GM12878 (cell line): ENCODE data around the gene AKNA. TPM values are rescaled to one million over a fixed set of nuclear protein-coding genes. Genes with fewer than 3 reads are reported as not detected.
A peak's percentile ranks its signal among the peaks of the same experiment; 100 is the strongest.

Experiments
- ATAC-seq: fragments of 200-7000 bp; cut with Tn5 transposase; 3 replicates; pipeline ENCODE4 v1.9.1; 2020; ENCODE audit warnings: mild to moderate bottlenecking, moderate library complexity
- BruUV-seq: library from RNA; stranded (reverse); fragments of 400-500 nt; replicated peaks from 2 replicates; lab custom pipeline; 2021; lab: Mats Ljungman, UMichigan
- CTCF ChIA-PET: fragments of 300-600 bp; sonication (Branson Sonifier 250); formaldehyde crosslinking; extraction: SDS; loops from one replicate; lab custom pipeline; 2021; ENCODE audit warnings: inconsistent platforms; lab: Yijun Ruan, JAX
- POLR2A ChIA-PET: fragments of 350-600 bp; formaldehyde crosslinking; extraction: SDS; loops from one replicate; lab custom pipeline; 2021; ENCODE audit warnings: inconsistent platforms; lab: Charles Lee
- RAD21 ChIA-PET: fragments of 300-600 bp; sonication (Branson Sonifier 250); formaldehyde crosslinking; loops from one replicate; lab custom pipeline; 2023; ENCODE audit warnings: antibody characterized with exemption; ENCODE audit not compliant: unreplicated experiment; lab: Charles Lee
- SMC1A ChIA-PET: fragments of 300-600 bp; sonication (Branson Sonifier 250); formaldehyde crosslinking; loops from one replicate; lab custom pipeline; 2023; ENCODE audit not compliant: unreplicated experiment, uncharacterized antibody; lab: Charles Lee
- DNase-seq: peaks from one replicate; pipeline ENCODE4 v3.0.0-alpha.2; 2011; ENCODE audit warnings: low read depth, low spot score
- FAIRE-seq: peaks from 3 replicates; lab custom pipeline; 2011; peaks lifted over from hg19 to GRCh38; lab: Jason Lieb, UNC
- H2AFZ ChIP-seq: 2 replicates; pipeline ENCODE4 v1.6.0; 2011; ENCODE audit warnings: low read depth, low read length, control low read depth; ENCODE audit not compliant: control insufficient read depth
- H3K27ac ChIP-seq: 2 replicates; pipeline ENCODE4 v1.5.1; 2011; ENCODE audit warnings: control low read depth; ENCODE audit not compliant: control insufficient read depth, insufficient read depth
- H3K27me3 ChIP-seq, 2 experiments: replicated peaks in 1 of 2; 2 replicates each; pipeline versions ENCODE4 v1.6.0 to v1.6.1; 2011; ENCODE audit warnings: low read length in 1 of 2; ENCODE audit not compliant: control insufficient read depth in 2 of 2, insufficient read depth in 2 of 2
- H3K36me3 ChIP-seq, 2 experiments: 2 replicates each; pipeline ENCODE4 v1.5.1; 2011; ENCODE audit warnings: low read length in 1 of 2; ENCODE audit not compliant: control insufficient read depth in 2 of 2, insufficient read depth in 2 of 2
- H3K4me1 ChIP-seq: 2 replicates; pipeline ENCODE4 v1.6.1; 2011; ENCODE audit warnings: mild to moderate bottlenecking, low read length, moderate library complexity, mixed read lengths; ENCODE audit not compliant: control insufficient read depth, insufficient read depth
- H3K4me2 ChIP-seq: 2 replicates; pipeline ENCODE4 v1.6.0; 2011; ENCODE audit warnings: control low read depth; ENCODE audit not compliant: control insufficient read depth, insufficient read depth
- H3K4me3 ChIP-seq: fragments of 200-600 bp; sonication (generic); 2 replicates; pipeline ENCODE4 v1.5.1; 2016
- H3K79me2 ChIP-seq: 2 replicates; pipeline ENCODE4 v1.6.0; 2011; ENCODE audit warnings: low read length; ENCODE audit not compliant: control insufficient read depth, insufficient read depth
- H3K9ac ChIP-seq: 2 replicates; pipeline ENCODE4 v1.8.0; 2011; ENCODE audit warnings: low read length, control low read depth, mixed read lengths; ENCODE audit not compliant: control insufficient read depth, insufficient read depth
- H3K9me3 ChIP-seq: replicated peaks from 3 replicates; pipeline ENCODE4 v1.5.1; 2011; ENCODE audit warnings: mild to moderate bottlenecking, low read length; ENCODE audit not compliant: control insufficient read depth, insufficient read depth
- H4K20me1 ChIP-seq: 2 replicates; pipeline ENCODE4 v1.6.0; 2011; ENCODE audit not compliant: control insufficient read depth, insufficient read depth
- BHLHE40 ChIP-seq, 2 experiments: fragments of 450-650 bp in 1 of 2; IDR thresholded peaks; 2 replicates each; pipeline ENCODE4 v1.6.1; 2011 to 2017; ENCODE audit warnings: low read depth in 2 of 2, borderline replicate concordance in 1 of 2, improper control_type of control experiment in 1 of 2, low read length in 1 of 2, mild to moderate bottlenecking in 1 of 2
- CHD1 ChIP-seq: IDR thresholded peaks from 2 replicates; pipeline ENCODE4 v1.6.1; 2012; ENCODE audit warnings: low read depth, low read length, improper control_type of control experiment
- HDAC2 ChIP-seq: fragments of 200-600 bp; sonication (generic); IDR thresholded peaks from 2 replicates; pipeline ENCODE4 v1.6.1; 2017
- ZNF24 ChIP-seq: fragments of 450-650 bp; IDR thresholded peaks from 2 replicates; pipeline ENCODE4 v1.6.1; 2017; ENCODE audit warnings: antibody characterized with exemption, mild to moderate bottlenecking
- ZNF384 ChIP-seq: IDR thresholded peaks from 2 replicates; pipeline ENCODE4 v1.6.1; 2012; ENCODE audit warnings: low read depth, mild to moderate bottlenecking, low read length, improper control_type of control experiment, borderline replicate concordance
- ZNF622 ChIP-seq: fragments of 450-650 bp; IDR thresholded peaks from 2 replicates; pipeline ENCODE4 v1.6.1; 2017; ENCODE audit warnings: mild to moderate bottlenecking, inconsistent platforms
- WGBS: methylation state at CpG from one replicate; pipeline ENCODE4 v1.1.6; 2016; ENCODE audit warnings: low lambda C conversion rate; ENCODE audit not compliant: insufficient replicate concordance, insufficient coverage; ENCODE audit errors: missing lambda C conversion rate; 5-methylcytosine and 5-hydroxymethylcytosine counted together
- in situ Hi-C: fragments of 300-500 bp; cut with MboI; formaldehyde crosslinking; loops from 9 replicates; pipeline ENCODE4 v1.14.3; 2018; ENCODE audit warnings: mixed read lengths
- intact Hi-C: fragments of 100-400 bp; cut with micrococcal nuclease; formaldehyde crosslinking; loops from one replicate; pipeline ENCODE4 v1.14.2; 2022; ENCODE audit not compliant: unreplicated experiment
- polyA plus RNA-seq, 11 experiments: library from polyadenylated mRNA; depleted of rRNA in 4 of 11; unstranded in 6 of 11; stranded (reverse) in 5 of 11; fragments of >200 nt; fragmentation: Nextera tagmentation in 4 of 11; fragmentation: Illumina TruSeq in 1 of 11; extraction: Ambion mirVana in 4 of 11; extraction: Trizol in 1 of 11; gene quantifications; 1 replicate in 1 of 11; 2 replicates in 10 of 11; pipeline versions ENCODE4 v1.2.1 to v1.2.3, GENCODE V29; 2011 to 2016; ENCODE audit warnings: inconsistent platforms in 2 of 11, missing spikeins in 2 of 11, low read depth in 1 of 11
- total RNA-seq, 4 experiments: library from RNA; depleted of rRNA in 3 of 4; stranded (reverse); fragments of >200 nt in 3 of 4; fragmentation: Illumina TruSeq in 1 of 4; extraction: Trizol in 1 of 4; gene quantifications; 2 replicates each; pipeline versions ENCODE4 v1.2.1 to v1.2.3, GENCODE V29; 2013 to 2021
- TF ChIP-seq, protein P1 (sequence below): fragments of 450-650 bp; formaldehyde crosslinking; IDR thresholded peaks from 2 replicates; pipeline ENCODE4 v1.4.0; 2022; ENCODE audit warnings: mild to moderate bottlenecking, moderate library complexity

The AKNA gene
- total and polyA plus RNA-seq, 10 of the 15 experiments (the other 5 are each of a cell fraction or from before 2014, with no cell fraction given): 1.6 to 132 (median 35.3) TPM

GRCh38 chr9:114345493-114346065 lies 42.2 kb downstream of the AKNA start:
- DNase-seq (no peak), FAIRE-seq (no peak), ATAC-seq (no peak)
- TF ChIP-seq BHLHE40 (IDR thresholded peaks at IDR 0.05; ENCODE audit: borderline replicate concordance in 1 of 2, low read depth in 2 of 2, low read length in 1 of 2): no peak
- TF ChIP-seq, protein P1, sequence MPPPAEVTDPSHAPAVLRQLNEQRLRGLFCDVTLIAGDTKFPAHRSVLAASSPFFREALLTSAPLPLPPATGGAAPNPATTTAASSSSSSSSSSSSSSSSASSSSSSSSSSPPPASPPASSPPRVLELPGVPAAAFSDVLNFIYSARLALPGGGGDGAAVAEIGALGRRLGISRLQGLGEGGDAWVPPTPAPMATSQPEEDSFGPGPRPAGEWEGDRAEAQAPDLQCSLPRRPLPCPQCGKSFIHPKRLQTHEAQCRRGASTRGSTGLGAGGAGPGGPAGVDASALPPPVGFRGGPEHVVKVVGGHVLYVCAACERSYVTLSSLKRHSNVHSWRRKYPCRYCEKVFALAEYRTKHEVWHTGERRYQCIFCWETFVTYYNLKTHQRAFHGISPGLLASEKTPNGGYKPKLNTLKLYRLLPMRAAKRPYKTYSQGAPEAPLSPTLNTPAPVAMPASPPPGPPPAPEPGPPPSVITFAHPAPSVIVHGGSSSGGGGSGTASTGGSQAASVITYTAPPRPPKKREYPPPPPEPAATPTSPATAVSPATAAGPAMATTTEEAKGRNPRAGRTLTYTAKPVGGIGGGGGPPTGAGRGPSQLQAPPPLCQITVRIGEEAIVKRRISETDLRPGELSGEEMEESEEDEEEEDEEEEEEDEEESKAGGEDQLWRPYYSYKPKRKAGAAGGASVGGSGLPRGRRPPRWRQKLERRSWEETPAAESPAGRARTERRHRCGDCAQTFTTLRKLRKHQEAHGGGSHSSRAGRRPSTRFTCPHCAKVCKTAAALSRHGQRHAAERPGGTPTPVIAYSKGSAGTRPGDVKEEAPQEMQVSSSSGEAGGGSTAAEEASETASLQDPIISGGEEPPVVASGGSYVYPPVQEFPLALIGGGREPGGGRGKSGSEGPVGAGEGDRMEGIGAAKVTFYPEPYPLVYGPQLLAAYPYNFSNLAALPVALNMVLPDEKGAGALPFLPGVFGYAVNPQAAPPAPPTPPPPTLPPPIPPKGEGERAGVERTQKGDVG (CRISPR knock-in tag): no peak
- TF ChIP-seq ZNF384: no peak
- TF ChIP-seq CHD1: no peak
- TF ChIP-seq ZNF24: peak; percentile 87
- no peak for TF ChIP-seq ZNF622
- no peak for TF ChIP-seq HDAC2
- Histone ChIP-seq H3K4me1 (peaks cover 19% of the 10 kb centered on the region), H4K20me1 (no peaks in the 10 kb centered on the region), H3K9ac (no peak overlapping the region), H3K27me3 (no peaks in the 10 kb centered on the region), H3K4me2 (no peak overlapping the region), H3K9me3 (no peaks in the 10 kb centered on the region), H3K79me2 (no peaks in the 10 kb centered on the region), H3K4me3 (no peak overlapping the region), H2AFZ (no peak overlapping the region), H3K27ac (no peak overlapping the region), H3K36me3 (peaks cover 60 to 71% of the 10 kb centered on the region in 2 experiments)
- in situ Hi-C loops (no loop called here), intact Hi-C loops (loop anchor here (10.0 kb wide), 1 partner anchor 159 kb away; the partner anchor contains the start of gene WHRN)
- BruUV-seq: no TSS peak
- POLR2A ChIA-PET: interaction anchor here (0.9 kb wide), 1 partner anchor 40 kb away, joined by 3 read pairs; no protein-coding TSS in a partner anchor
- SMC1A ChIA-PET: interaction anchor here (1.0 kb wide), 1 partner anchor 9 kb away, joined by 3 read pairs; no protein-coding TSS in a partner anchor
- CTCF ChIA-PET: interaction anchor here (2.1 kb wide), 1 partner anchor 45 kb away, joined by 5 read pairs; no protein-coding TSS in a partner anchor
- RAD21 ChIA-PET: interaction anchor here (0.6 kb wide), 1 partner anchor 767 kb away, joined by 4 read pairs; no protein-coding TSS in a partner anchor
- WGBS: 92% methylated on average over 7 of the region's 7 CpGs
